Measurements from ENCODE around the gene FLYWCH2.
"Not testable (repeated sequence)": the region's sequence is repeated elsewhere in the genome, so short reads cannot be mapped to it uniquely, and the experiment has no call there.

Gene FLYWCH2

DNA sequence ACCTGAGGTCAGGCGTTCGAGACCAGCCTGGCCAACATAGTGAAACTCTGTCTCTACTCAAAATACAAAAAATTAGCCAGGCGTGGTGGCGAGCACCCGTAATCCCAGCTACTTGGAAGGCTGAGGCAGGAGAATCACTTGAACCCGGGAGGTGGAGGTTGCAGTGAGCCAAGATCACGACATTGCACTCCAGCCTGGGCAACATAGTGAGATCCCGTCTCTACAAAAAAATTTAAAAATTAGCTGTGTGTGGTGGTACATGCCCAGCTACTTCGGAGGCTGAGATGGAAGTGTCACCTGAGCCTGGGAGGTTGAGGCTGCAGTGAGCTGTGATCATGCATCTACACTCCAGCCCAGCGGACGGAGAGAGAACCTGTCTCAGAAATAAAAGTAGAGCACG lies 60.7 kb downstream of the FLYWCH2 start:
- DNase-seq (ENCODE audit: low read depth) = not testable (repeated sequence)

DNA sequence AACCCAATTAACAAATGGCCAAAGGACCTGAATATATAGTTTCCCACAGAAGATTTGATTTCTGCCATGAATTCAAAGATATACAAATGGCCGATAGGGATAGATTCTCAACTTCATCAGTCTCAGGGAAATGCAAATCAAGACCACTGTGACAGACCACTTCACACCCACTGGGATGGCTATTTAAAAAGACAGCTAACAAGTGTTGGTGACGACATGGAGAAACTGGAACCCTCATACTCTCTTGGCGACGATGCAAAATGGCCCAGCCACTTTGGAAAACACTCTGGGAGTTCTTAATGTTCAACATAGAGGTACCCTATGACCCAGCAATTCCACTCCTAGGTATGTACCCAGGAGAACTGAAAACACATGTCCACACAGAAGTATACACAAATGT lies 63.6 kb downstream of the FLYWCH2 start:
- no peak for DNase-seq (ENCODE audit: low read depth)
